IMR-90 (cell line): ENCODE results near the gene LLGL2. TPM values are rescaled to one million over a fixed set of nuclear protein-coding genes. Genes with fewer than 3 reads are reported as not detected.

Experiments
- ATAC-seq: fragments of 200-7000 bp; cut with Tn5 transposase; 2 replicates; pipeline ENCODE4 v1.9.1; 2020; ENCODE audit warnings: low read depth, mild to moderate bottlenecking, moderate library complexity
- BruUV-seq: library from RNA; stranded (reverse); fragments of 400-500 nt; replicated peaks from 2 replicates; lab custom pipeline; 2021; lab: Mats Ljungman, UMichigan
- CTCF ChIA-PET: fragments of 300-600 bp; formaldehyde crosslinking; extraction: SDS; loops from one replicate; lab custom pipeline; 2021; ENCODE audit warnings: antibody characterized with exemption; lab: Yijun Ruan, JAX
- POLR2A ChIA-PET: fragments of 300-600 bp; sonication (Branson Sonifier 250); formaldehyde crosslinking; loops from one replicate; lab custom pipeline; 2022; ENCODE audit warnings: antibody characterized with exemption; ENCODE audit not compliant: unreplicated experiment; lab: Charles Lee
- DNase-seq: peaks from one replicate; pipeline ENCODE4 v3.0.0; 2013
- H2AFZ ChIP-seq: replicated peaks from 2 replicates; pipeline ENCODE3; 2013; ENCODE audit warnings: low read length, mild to moderate bottlenecking; ENCODE audit not compliant: poor library complexity
- H2AK5ac ChIP-seq: 2 replicates; pipeline ENCODE4 v1.6.1; 2013; ENCODE audit warnings: low read depth, low read length, inconsistent platforms
- H2AK9ac ChIP-seq: replicated peaks from 2 replicates; pipeline ENCODE3; 2013; ENCODE audit warnings: mild to moderate bottlenecking, low read depth, low read length, moderate library complexity; ENCODE audit not compliant: poor library complexity
- H2BK120ac ChIP-seq: 2 replicates; pipeline ENCODE4 v1.6.1; 2013; ENCODE audit warnings: low read depth, low read length, inconsistent platforms
- H2BK15ac ChIP-seq: 3 replicates; pipeline ENCODE4 v1.6.1; 2013; ENCODE audit warnings: low read depth, low read length, inconsistent platforms
- H2BK20ac ChIP-seq: 2 replicates; pipeline ENCODE4 v1.6.1; 2013; ENCODE audit warnings: low read depth, mild to moderate bottlenecking, inconsistent platforms, low read length, moderate library complexity
- H2BK5ac ChIP-seq: 2 replicates; pipeline ENCODE4 v1.6.1; 2013; ENCODE audit warnings: mild to moderate bottlenecking, low read depth, low read length, inconsistent platforms; ENCODE audit not compliant: poor library complexity, severe bottlenecking
- H3K14ac ChIP-seq: replicated peaks from 2 replicates; pipeline ENCODE4 v1.6.1; 2013; ENCODE audit warnings: low read depth, low read length, inconsistent platforms
- H3K18ac ChIP-seq: 2 replicates; pipeline ENCODE4 v1.6.1; 2013; ENCODE audit warnings: low read depth, low read length, control low read depth
- H3K23ac ChIP-seq: 2 replicates; pipeline ENCODE4 v1.6.1; 2013; ENCODE audit warnings: low read depth, low read length, inconsistent platforms
- H3K27ac ChIP-seq: 2 replicates; pipeline ENCODE4 v1.5.1; 2013; ENCODE audit warnings: mild to moderate bottlenecking, control low read depth, low read length; ENCODE audit not compliant: insufficient read depth
- H3K27me3 ChIP-seq: 2 replicates; pipeline ENCODE4 v1.6.1; 2013; ENCODE audit warnings: low read length; ENCODE audit not compliant: control insufficient read depth, insufficient read depth
- H3K36me3 ChIP-seq: 2 replicates; pipeline ENCODE4 v1.6.1; 2013; ENCODE audit warnings: low read length, mixed read lengths; ENCODE audit not compliant: control insufficient read depth, insufficient read depth
- H3K4ac ChIP-seq: 2 replicates; pipeline ENCODE4 v1.6.1; 2013; ENCODE audit warnings: low read depth, low read length, inconsistent platforms
- H3K4me1 ChIP-seq: 2 replicates; pipeline ENCODE4 v1.6.1; 2013; ENCODE audit warnings: low read length, mixed read lengths; ENCODE audit not compliant: control insufficient read depth, insufficient read depth
- H3K4me2 ChIP-seq: 2 replicates; pipeline ENCODE4 v1.6.1; 2013; ENCODE audit warnings: low read depth, mild to moderate bottlenecking, control low read depth, low read length, moderate library complexity
- H3K4me3 ChIP-seq: 2 replicates; pipeline ENCODE4 v1.5.1; 2013; ENCODE audit warnings: low read depth, mild to moderate bottlenecking, control low read depth, low read length, moderate library complexity; ENCODE audit not compliant: insufficient read depth
- H3K56ac ChIP-seq: 2 replicates; pipeline ENCODE4 v1.6.1; 2013; ENCODE audit warnings: low read length, inconsistent platforms; ENCODE audit not compliant: insufficient read depth; ENCODE audit errors: extremely low read depth
- H3K79me1 ChIP-seq, 2 experiments: 2 replicates each; pipeline ENCODE4 v1.6.1; 2013; ENCODE audit warnings: low read length in 2 of 2, inconsistent platforms in 1 of 2, low read depth in 1 of 2
- H3K9ac ChIP-seq: 2 replicates; pipeline ENCODE4 v1.6.1; 2013; ENCODE audit warnings: low read depth, low read length, control low read depth
- H3K9me1 ChIP-seq: 2 replicates; pipeline ENCODE4 v1.6.1; 2013; ENCODE audit warnings: low read length, inconsistent platforms; ENCODE audit not compliant: insufficient read depth
- H3K9me3 ChIP-seq: 2 replicates; pipeline ENCODE4 v1.6.1; 2013; ENCODE audit warnings: low read length; ENCODE audit not compliant: control insufficient read depth, insufficient read depth
- H4K20me1 ChIP-seq: 2 replicates; pipeline ENCODE4 v1.6.1; 2013; ENCODE audit warnings: low read length, inconsistent platforms; ENCODE audit not compliant: insufficient read depth
- H4K5ac ChIP-seq: 2 replicates; pipeline ENCODE4 v1.6.1; 2013; ENCODE audit warnings: mild to moderate bottlenecking, low read depth, low read length, control low read depth
- H4K8ac ChIP-seq, 2 experiments: 2 replicates each; pipeline ENCODE4 v1.6.1; 2013; ENCODE audit warnings: low read depth in 2 of 2, low read length in 2 of 2, control low read depth in 1 of 2, inconsistent platforms in 1 of 2
- H4K91ac ChIP-seq: 2 replicates; pipeline ENCODE4 v1.6.1; 2013; ENCODE audit warnings: low read depth, low read length, inconsistent platforms; ENCODE audit not compliant: insufficient read depth
- BHLHE40 ChIP-seq: fragments of 150-350 bp; IDR thresholded peaks from 2 replicates; pipeline ENCODE4 v1.6.1; 2016; ENCODE audit warnings: mild to moderate bottlenecking, low read depth, low read length
- CEBPB ChIP-seq: IDR thresholded peaks from 2 replicates; pipeline ENCODE4 v1.6.1; 2012; ENCODE audit warnings: low read depth, low read length, improper control_type of control experiment
- CHD1 ChIP-seq: IDR thresholded peaks from 2 replicates; pipeline ENCODE4 v1.6.1; 2012; ENCODE audit warnings: low read depth, low read length, improper control_type of control experiment
- CTCF ChIP-seq: conservative IDR thresholded peaks from 2 replicates; pipeline ENCODE4 v1.5.1; 2012; ENCODE audit warnings: mild to moderate bottlenecking, low read depth, low read length, improper control_type of control experiment
- ELK1 ChIP-seq: fragments of 150-350 bp; IDR thresholded peaks from 2 replicates; pipeline ENCODE4 v1.6.1; 2016; ENCODE audit warnings: low read depth, mild to moderate bottlenecking, low read length, moderate library complexity, borderline replicate concordance
- FOS ChIP-seq: fragments of 150-350 bp; IDR thresholded peaks from 2 replicates; pipeline ENCODE4 v1.6.1; 2016; ENCODE audit warnings: low read depth, low read length
- MAFK ChIP-seq: IDR thresholded peaks from 2 replicates; pipeline ENCODE4 v1.6.1; 2012; ENCODE audit warnings: low read depth, low read length, improper control_type of control experiment
- MAZ ChIP-seq: IDR thresholded peaks from 2 replicates; pipeline ENCODE4 v1.6.1; 2012; ENCODE audit warnings: low read depth, mild to moderate bottlenecking, low read length, improper control_type of control experiment, moderate library complexity, borderline replicate concordance
- MXI1 ChIP-seq: IDR thresholded peaks from 2 replicates; pipeline ENCODE4 v1.6.1; 2012; ENCODE audit warnings: low read depth, mild to moderate bottlenecking, low read length, moderate library complexity, borderline replicate concordance
- NFE2L2 ChIP-seq: fragments of 150-350 bp; IDR thresholded peaks from 2 replicates; pipeline ENCODE4 v1.6.1; 2016; ENCODE audit warnings: low read depth, mild to moderate bottlenecking, low read length
- POLR2A ChIP-seq: IDR thresholded peaks from 2 replicates; pipeline ENCODE4 v1.6.1; 2012; ENCODE audit warnings: mild to moderate bottlenecking, low read depth, low read length
- RAD21 ChIP-seq: IDR thresholded peaks from 2 replicates; pipeline ENCODE4 v1.6.1; 2012; ENCODE audit warnings: low read length, improper control_type of control experiment
- RCOR1 ChIP-seq: IDR thresholded peaks from 2 replicates; pipeline ENCODE4 v1.6.1; 2012; ENCODE audit warnings: mild to moderate bottlenecking, low read length, improper control_type of control experiment; ENCODE audit not compliant: insufficient replicate concordance
- RFX5 ChIP-seq: IDR thresholded peaks from 2 replicates; pipeline ENCODE4 v1.8.0; 2012; ENCODE audit warnings: low read depth, mild to moderate bottlenecking, low read length, moderate library complexity
- SMC3 ChIP-seq: fragments of 150-350 bp; IDR thresholded peaks from 2 replicates; pipeline ENCODE4 v1.6.1; 2016; ENCODE audit warnings: low read depth, mild to moderate bottlenecking, antibody characterized with exemption, low read length, moderate library complexity
- USF2 ChIP-seq: fragments of 150-350 bp; IDR thresholded peaks from 2 replicates; pipeline ENCODE4 v1.6.1; 2017; ENCODE audit warnings: mild to moderate bottlenecking, antibody characterized with exemption, low read length, low read depth
- WGBS, 2 experiments: methylation state at CpG; one replicate each; pipeline versions ENCODE4 v1.1.5 to v1.1.7; 2013; ENCODE audit warnings: missing lambda C conversion rate in 2 of 2; ENCODE audit not compliant: insufficient read length in 1 of 2; ENCODE audit errors: extremely low coverage in 2 of 2; 5-methylcytosine and 5-hydroxymethylcytosine counted together
- dilution Hi-C: fragments of 300-500 bp; cut with HindIII; formaldehyde crosslinking; loops from one replicate; pipeline ENCODE4 v1.14.3; 2018; ENCODE audit warnings: low sequenced_read_pairs; ENCODE audit not compliant: unreplicated experiment
- in situ Hi-C: fragments of 300-500 bp; cut with MboI; formaldehyde crosslinking; loops from 3 replicates; pipeline ENCODE4 v1.14.3; 2019; ENCODE audit warnings: low sequenced_read_pairs, inconsistent platforms, mixed read lengths
- intact Hi-C: fragments of 100-400 bp; cut with micrococcal nuclease; formaldehyde crosslinking; loops from 2 replicates; pipeline ENCODE4 v1.10.0; 2022
- polyA plus RNA-seq, 3 experiments: library from polyadenylated mRNA; depleted of rRNA; stranded (reverse); fragments of >200 nt; gene quantifications; 2 replicates each; pipeline ENCODE4 v1.2.3, GENCODE V29; 2012; ENCODE audit warnings: low replicate concordance in 1 of 3
- total RNA-seq: library from RNA; depleted of rRNA; stranded (reverse); fragments of >200 nt; gene quantifications from 2 replicates; pipeline ENCODE4 v1.2.3, GENCODE V29; 2012

Gene LLGL2
- total and polyA plus RNA-seq, 2 of the 4 experiments (the other 2 are of a cell fraction) = 0.54 to 0.72 TPM

GRCh38 chr17:75521290-75521689 is 4.2 kb upstream of the LLGL2 start:
- Histone ChIP-seq H3K4me1 (0 out of 2 replicates have a peak, but pooled peaks cover 4% of the 10 kb centered on the region), H2BK15ac (no peak overlapping the region), H2BK20ac (no peak overlapping the region), H3K9ac (no peak overlapping the region), H4K91ac (no peak overlapping the region), H3K4me3 (no peak overlapping the region), H4K20me1 (peaks cover 17% of the 10 kb centered on the region; the same call in 1 of the 2 replicates), H4K8ac (no peak overlapping the region), H2BK5ac (no peak overlapping the region), H3K9me3 (no peaks in the 10 kb centered on the region), H3K56ac (no peak overlapping the region), H3K27me3 (peaks cover 7% of the 10 kb centered on the region), H3K27ac (no peak overlapping the region), H3K9me1 (peaks cover 4% of the 10 kb centered on the region; the same call in 1 of the 2 replicates), H3K18ac (no peak overlapping the region), H4K5ac (no peak overlapping the region), H3K14ac (no peak overlapping the region), H2AFZ (no peak overlapping the region), H2AK5ac (no peak overlapping the region), H2AK9ac (no peak overlapping the region), H3K36me3 (peaks cover 7% of the 10 kb centered on the region; the same call in 1 of the 2 replicates), H2BK120ac (no peak overlapping the region), H3K4ac (no peak overlapping the region), H3K79me1 (peaks cover 8 to 14% of the 10 kb centered on the region in 2 experiments), H3K4me2 (no peak overlapping the region), H3K23ac (no peak overlapping the region)
- DNase-seq (no peak), ATAC-seq (no peak)
- dilution Hi-C loops = no loop called here
- POLR2A ChIA-PET = no interaction called here
- CTCF ChIA-PET = no interaction called here
- no peak for TF ChIP-seq RAD21
- TF ChIP-seq NFE2L2 = no peak
- no peak for TF ChIP-seq POLR2A
- TF ChIP-seq CTCF = no peak
- TF ChIP-seq RCOR1 = no peak
- no peak for TF ChIP-seq MAZ
- TF ChIP-seq MXI1 = no peak
- no peak for TF ChIP-seq ELK1
- no peak for TF ChIP-seq FOS
- TF ChIP-seq SMC3 = no peak
- no peak for TF ChIP-seq CHD1
- no peak for TF ChIP-seq RFX5
- no peak for TF ChIP-seq USF2
- TF ChIP-seq CEBPB = no peak
- no peak for TF ChIP-seq MAFK
- no peak for TF ChIP-seq BHLHE40
- in situ Hi-C loops = no loop called here
- WGBS, 2 experiments = 83% methylated on average over 1 of the region's 8 CpGs; no CpG with 5 or more reads in 1 of the 2 experiments
- intact Hi-C loops = no loop called here
- BruUV-seq = no TSS peak
